CD4-positive, alpha-beta T cell treated with Interleukin-15 for 4 hours (primary cell): Measurements from ENCODE around the gene ZNF267.
"Not testable (repeated sequence)": the region's sequence is repeated elsewhere in the genome, so short reads cannot be mapped to it uniquely, and the experiment has no call there.

Experiments
- DNase-seq: peaks from one replicate; pipeline ENCODE4 v3.0.0-alpha.2; 2020; ENCODE audit warnings: low spot score

The ZNF267 gene

DNA sequence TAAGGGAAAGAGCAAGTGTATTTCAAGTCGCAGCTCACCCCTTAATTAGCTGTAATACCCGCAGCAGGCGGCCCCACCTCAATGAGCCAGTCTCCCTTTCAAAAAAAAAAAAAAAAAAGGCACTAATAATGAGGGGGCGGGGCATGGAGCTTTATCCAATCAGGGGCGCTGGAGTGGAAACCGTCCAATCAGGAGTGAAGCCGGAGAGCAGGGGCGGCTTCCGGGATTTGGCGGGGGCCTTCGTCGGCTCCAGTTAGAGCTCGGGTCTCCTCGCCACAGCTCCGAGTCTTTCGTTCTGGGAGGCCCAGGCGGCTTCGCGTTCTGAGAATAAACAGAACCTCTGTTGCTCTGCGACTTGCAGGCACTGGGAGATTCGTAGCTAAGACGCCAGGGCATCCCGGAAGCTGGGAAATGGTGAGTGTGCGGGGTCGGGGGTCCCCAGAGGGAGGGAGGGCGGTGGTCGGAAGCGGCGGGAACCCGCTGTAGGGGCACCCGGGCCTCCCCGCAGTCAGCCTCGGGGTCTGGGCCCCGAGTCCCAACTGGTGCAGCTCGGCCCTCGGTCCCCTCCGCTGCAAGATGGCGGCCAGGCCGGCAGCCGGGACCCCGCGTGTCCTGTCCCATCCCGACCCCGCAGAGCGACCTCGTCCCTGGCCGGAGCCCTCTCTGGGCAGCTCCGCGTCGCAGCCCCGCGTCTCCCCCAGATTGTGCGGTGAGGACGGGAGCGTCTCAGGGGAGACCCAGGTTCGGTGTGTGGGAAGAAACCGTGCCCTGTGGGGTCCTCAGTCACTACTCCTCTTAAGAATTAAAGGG, at the start of gene ZNF267:
Gene ZNF267, plus strand, starts transcription at position 252 of the 810 bp plus-strand sequence. Its CDS starts 160 bp downstream, at position 412.
- DNase-seq = peak; percentile 97

DNA sequence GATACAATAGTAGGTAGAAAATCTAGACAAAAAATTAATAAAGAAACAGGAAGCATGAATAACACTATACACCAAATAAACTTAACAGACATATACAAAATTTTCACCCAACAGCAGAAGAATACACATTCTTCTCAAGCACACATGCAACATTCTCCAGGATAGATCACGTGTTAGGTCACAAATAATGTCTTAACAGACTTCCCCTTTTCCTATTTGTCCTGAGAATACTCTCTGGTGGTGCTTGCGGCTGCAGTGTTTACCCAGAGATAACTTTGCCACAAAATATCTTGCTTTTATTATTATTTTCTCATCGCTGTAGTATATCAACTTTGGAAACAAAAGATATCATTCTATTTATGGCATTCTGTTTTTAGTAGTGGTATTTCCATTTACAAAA, 40.6 kb upstream of the ZNF267 start:
- DNase-seq = no peak

DNA sequence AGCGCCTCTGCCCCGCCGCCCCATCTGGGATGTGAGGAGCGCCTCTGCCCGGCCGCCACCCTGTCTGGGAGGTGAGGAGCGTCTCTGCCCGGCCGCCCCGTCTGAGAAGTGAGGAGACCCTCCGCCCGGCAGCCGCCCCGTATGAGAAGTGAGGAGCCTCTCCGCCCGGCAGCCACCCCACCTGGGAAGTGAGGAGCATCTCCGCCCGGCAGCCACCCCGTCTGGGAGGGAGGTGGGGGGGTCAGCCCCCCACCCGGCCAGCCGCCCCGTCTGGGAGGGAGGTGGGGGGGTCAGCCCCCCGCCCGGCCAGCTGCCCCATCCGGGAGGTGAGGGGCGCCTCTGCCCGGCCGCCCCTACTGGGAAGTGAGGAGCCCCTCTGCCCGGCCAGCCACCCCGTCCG, 37.2 kb upstream of the ZNF267 start:
- not testable (repeated sequence) for DNase-seq

DNA sequence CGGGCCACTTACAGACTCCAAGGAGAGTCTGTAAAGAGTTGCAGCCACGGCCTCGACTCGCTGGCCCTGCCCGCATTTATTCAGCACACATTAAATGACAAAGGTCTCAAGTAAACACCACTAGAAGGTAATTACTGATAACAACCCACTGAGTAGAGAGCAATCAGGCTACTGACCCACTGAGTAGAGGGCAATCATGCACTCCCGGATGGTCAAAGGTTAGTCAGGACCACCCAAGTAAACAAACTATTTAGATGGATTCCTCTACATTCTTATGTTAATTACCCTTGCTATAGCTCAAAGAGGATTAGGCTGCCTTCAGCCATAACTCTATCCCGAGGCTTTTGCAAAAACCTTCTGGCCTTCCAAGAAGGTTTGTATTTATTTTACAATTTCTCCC, 30.7 kb upstream of the ZNF267 start:
- DNase-seq = no peak

DNA sequence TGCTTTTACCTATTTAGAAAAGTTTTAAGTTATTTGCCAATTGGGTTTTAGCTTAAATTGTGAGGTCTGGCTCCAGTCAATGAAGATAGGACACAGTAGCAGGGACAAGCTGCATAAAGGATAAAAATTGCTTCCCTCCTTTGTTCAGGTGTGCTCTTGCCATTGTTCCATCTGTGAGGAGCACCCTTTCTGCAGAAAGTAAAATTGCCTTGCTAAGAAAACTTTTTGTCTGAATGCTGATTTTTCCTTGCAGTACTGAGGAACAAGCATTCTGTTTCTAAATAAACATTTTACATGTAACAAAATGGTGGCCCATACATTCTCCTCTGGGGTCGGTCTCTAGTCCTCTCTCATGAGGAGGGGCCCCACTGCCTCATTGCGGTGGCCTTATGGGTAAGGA, 25.0 kb upstream of the ZNF267 start:
- not testable (repeated sequence) for DNase-seq

DNA sequence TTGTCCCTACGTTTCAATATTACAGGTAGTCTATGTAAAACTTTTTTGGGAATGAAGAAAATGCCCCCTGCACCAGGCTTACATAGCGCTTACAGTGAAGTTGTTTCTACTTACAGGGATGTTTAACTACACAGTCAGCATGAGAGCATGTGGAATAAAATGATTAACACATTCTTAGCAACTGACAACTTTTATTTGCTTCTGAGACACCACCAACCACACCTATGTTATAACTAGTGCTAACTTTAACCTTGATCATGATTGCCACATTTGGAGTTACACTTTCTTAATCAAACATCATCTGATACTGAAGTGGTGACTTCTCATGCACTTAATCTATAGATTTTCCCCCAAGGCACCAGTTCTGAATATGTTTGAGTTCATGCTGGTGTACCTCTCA, 20.3 kb upstream of the ZNF267 start:
- DNase-seq = no peak

DNA sequence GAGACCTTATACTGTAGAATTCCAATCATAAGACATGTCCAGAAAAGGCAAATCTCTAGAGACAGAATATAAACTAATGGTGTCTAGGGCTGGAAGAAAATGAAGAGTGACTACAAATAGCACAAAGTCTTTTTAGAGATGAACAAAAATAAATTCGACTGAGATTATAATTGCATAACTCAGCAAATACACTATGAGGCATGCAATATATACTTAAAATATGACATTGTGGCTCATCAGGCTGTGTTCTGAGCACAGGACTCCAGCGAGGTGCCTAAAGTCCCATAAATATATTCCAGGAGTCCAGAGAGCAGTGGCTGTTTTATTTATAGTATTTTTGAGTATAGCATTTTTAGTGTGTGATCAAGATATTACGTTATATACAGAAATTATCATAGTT, 13.1 kb upstream of the ZNF267 start:
- no peak for DNase-seq

DNA sequence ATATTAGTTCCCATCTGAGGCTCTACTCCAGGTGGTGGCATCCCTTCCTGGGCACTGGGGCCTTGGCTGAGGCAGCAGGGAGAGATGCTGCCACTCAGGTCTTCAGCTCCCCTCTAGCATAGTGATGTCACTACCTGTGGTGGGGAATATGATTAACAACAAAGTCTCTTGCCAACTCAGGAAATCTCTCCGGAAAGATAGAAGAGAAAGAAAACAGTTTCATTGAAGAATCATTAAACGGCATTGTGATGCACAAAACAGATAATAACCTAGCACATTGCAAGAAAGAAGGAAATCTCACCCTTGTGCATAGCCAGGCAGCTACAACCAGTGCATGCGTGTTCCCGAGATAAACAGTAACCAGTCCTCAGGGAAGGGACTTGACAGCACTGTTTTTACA, 12.2 kb upstream of the ZNF267 start:
- DNase-seq = peak; percentile 41

DNA sequence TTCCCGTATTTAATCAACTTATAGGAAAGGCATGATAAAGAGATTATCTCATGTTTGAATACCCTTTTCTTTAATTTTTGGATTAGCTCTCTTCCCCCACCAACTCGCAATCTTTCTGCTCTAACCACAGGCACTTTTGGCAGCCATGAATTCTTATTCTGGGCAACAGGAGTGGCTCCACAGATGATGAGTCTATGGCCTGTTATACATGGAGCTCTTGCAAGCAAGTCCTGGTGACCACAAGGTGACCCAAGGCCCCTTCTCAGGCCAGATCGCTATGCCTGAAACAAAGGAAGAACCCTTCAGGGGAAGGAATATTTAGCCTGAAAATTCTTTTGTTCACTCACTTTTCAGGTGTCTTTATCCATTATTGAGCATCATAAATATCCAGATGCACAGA, 10.8 kb upstream of the ZNF267 start:
- DNase-seq = no peak

DNA sequence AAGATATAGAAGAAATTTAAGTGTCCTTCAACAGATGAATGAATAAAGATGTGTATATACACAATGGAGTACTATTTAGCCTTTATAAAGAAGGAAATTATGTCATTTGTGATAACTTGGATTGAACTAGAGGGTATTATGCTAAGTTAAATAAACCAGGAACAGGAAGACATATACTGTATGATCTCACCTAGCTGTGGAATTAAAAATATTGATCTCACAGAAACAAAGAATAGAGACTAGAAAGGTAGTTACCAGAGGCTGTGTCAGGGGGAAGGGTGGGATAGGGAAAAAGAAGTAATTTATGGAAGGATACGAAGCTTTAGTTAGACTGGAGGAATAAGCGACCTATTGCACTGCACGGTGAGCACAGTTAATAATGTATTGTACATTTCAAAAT, 5.4 kb upstream of the ZNF267 start:
- DNase-seq = no peak

DNA sequence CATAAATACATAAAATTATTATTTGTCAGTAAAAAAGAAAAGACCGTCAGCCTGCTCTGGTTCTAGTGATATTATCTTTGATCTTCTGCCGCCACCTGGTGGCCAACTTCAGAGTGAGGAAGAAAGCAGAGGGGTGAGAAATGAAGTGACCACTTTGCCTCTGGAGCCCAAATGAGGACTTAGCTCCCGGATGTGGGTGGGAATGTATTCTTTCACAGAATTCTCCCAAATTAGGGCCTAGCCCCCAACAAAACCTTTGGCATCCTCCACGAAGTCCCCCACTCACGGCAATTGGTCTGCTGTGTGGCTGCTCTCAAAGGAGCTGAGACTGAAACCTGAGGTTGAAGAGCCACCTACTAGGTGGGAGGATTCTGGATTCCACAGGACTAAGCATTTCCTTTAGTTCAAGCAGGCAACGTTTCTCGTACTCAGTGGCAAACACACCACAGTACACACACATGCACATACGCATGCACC, 4.9 kb upstream of the ZNF267 start:
- DNase-seq = peak; percentile 84

DNA sequence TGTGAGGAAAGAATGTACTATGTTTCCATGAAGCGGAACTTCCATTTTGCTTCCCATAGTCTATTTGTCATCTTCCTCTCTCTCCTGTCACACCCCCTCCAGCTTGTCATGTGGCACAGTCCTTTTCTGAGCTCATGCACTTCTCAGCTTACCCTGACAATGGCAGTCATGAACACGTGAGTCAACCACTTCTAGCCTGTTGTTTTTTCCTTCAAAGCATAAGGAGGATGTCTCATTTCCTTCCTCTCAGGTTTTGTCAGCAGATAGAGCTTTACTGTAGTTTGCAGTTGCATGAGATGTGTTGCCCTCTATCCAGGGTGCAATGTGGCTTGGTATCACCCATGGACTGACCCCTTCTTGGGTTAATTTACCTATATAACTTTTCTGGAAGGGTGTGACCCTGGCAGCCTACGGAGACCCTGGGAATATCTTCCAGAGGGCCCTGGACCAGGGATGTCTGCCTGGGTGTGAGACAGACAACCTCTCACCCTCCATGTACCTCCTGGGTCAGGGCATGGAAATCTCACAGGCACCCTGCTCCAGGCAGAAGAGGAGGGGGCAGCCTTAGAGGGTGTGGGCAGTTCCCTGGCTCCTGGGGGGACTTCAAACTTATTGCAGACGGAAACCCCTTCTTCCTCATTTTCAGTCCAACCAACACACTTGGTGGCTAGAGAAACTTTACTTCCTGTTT, 4.0 kb upstream of the ZNF267 start:
- peak; percentile 92 for DNase-seq

DNA sequence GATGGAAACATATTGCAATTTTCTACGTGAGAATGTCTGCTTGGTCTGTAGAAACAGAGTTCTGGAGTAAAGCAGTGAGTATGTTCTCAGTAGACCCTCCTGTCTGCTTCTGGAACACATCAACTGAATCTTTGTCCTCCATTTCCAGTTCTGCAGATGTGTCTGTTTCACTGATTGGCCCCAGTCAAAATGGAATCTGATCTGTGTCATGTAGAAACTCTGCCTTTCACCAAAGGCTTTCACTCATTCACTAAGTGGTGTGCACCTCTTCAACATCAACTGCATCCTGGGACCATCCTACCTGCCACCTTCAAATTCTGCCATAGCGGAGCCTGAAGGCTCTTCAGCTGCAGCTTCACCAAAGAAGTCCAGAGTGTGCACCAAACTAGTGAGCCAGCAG, 2.8 kb upstream of the ZNF267 start:
- DNase-seq = no peak

DNA sequence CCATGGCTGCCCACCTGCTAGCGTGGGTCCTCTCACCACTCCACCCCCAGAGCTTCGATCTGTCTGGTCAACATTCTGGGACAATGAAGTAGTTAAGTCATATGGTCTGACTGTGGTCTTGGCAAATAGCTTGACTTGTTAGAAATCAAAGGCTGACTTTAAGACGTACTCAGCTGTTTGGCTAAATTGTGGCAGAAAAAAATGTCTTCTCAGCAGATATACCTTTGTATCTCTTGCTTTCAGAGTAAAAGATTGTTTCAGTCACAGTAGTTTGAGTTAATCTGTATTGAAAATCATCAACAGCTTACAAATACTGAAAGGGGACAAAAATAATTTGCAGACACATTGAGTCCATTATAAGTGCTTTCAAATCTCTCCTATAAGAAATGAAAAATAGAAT, 2.1 kb upstream of the ZNF267 start:
- no peak for DNase-seq

DNA sequence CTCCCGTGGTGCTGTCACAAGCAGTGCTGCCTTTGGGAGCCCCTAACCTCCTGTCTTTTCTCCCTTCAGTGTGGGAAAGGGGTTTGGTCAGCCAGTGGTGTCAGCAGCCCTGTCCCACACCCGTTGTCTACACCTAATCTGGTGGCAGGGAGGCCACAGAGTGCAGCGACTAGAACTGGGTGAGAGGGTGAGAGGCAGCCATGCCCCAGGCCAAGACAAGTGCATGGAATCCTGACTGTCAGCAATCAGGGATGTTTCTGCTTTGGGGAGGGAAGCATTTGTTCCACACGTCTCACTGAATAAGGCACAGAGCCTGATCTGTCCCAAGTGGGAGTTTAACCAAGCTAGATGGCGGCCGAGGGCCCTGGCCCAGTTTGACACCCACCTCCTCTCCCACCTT, 1.4 kb upstream of the ZNF267 start:
- DNase-seq = no peak

DNA sequence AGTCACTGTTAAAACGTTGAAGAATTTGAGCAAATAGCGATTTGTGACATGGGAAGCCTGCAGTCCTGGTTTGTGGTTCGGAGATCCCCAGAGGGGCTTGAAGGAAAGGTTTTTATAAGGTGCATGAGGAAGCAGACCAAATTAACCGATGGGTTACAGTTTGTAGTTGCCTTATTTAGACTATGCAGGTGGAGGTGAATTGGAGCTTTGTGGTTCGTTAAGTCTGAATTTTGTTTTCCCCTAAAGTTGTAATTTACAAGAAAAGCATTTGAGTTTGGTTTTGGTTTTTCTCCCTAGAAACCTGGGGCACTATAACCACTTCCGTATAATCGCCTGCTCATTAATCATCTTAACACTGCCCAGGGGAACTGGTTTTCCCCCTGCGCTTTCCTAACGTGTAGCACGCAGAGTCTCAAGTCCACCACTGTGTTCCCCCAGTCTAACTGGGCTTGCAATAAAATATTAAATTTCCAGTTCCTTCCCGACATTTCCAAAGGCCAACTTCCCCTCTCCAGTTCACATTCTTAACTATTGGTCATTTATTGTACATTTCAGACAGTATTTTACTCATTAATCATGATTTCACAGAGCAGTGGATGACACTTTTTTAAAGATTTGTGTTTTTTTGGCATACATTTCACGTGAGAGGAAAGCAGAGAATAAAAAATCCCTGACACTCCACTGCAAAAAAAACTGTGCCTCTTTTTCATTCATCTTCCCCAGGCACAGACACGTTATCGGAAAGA, 932 bp downstream of the ZNF267 start:
- peak; percentile 82 for DNase-seq

DNA sequence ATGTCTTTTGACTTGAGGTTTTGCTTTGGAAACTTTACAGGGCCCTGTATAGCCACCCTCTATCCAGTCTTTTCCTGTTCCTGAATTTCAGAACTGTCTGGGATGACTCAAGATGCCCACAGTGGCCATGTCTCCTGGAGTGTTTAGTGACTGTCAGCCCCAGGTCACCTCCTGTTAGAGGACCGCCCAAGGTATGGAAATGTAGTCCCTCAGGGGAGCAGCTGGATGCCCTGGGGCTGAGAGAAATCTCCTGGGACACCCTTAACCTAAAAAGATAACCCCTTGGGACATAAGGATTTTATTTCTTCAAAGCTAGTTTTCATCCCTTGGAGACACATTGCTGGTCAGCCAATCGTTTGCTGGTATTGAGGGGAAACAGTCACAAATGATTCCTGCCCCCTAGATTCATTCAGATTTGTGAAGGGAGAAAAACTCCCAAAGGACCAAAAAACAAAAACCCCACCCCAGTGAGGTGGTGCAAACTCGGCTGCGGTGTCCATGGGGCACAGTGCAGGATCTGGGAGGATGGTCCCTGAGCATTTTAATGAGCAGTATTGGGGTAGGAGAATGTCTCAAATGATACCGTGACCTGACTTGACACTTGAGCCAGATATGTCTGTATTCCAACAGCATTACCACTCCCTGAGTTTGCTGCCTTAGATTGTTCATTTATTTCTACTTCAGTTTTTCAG, 1.7 kb downstream of the ZNF267 start:
- no peak for DNase-seq

DNA sequence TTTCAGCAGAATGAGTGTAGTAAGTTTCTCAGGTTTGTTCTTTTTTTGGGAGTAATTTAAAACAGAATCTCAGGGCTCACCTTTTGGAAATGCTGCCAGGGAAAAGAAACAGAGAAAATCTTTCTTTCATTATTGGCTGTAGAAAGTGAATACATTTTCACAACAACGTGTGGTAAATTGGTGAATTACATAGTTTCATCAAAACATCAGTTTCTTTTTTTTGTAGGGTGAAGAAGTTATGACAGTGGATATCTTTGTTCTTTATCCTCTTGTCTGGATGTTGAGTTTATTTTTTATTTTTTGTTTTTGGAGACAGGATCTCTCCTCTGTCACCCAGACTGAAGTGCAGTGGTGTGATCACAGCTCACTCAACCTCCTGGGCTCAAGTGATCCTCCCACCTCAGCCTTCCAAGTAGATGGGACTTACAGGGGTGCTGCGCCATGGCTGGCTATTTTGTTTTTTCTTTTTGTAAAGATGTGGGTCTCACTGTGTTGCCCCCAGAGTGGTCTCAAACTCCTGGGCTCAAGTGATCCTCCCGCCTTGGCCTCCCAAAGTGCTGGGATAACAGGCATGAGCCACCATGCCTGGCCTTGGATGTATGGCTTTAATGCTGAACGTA, 2.4 kb downstream of the ZNF267 start:
- DNase-seq = no peak

DNA sequence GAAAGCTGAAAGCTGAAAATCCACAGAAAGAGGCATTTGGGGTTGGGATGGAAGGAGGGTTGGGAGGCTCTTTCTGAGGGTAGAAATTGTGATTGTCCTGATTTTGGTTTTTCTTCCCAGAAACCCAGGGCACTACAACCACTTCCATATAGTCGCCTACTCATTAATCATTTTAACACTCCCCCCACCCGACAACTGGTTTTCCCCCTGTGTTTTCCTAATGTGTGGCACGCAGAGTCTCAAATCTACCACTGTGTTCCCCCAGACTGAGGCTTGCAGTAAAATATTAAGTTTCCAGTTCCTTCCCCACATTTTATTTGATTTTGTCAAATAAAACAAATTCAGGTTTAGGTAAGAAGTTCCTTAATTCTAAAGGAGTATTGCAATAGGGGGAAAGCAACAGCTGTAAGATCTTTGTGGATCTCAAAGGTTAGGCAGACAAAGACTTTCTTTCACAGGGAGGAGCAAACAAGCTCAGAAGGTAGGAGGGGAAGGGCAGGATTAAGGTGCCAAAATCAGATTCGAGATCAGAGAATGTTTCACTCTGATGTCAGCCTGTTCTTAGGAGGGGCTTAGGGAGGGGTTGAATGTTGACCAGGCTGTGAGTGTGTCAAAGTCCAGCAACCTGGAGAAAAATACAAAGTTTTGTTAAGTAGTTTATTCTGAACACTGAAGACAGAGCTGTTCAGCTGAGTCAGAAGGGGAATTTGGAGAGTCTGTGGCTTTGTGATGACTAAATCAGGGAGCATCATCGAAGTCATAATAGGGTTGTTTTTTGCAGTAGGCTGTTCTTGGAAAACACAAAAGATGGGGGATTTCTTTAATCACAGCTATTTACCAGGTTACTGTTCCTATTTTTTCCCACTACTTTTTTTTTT, 3.6 kb downstream of the ZNF267 start:
- DNase-seq = peak; percentile 90

DNA sequence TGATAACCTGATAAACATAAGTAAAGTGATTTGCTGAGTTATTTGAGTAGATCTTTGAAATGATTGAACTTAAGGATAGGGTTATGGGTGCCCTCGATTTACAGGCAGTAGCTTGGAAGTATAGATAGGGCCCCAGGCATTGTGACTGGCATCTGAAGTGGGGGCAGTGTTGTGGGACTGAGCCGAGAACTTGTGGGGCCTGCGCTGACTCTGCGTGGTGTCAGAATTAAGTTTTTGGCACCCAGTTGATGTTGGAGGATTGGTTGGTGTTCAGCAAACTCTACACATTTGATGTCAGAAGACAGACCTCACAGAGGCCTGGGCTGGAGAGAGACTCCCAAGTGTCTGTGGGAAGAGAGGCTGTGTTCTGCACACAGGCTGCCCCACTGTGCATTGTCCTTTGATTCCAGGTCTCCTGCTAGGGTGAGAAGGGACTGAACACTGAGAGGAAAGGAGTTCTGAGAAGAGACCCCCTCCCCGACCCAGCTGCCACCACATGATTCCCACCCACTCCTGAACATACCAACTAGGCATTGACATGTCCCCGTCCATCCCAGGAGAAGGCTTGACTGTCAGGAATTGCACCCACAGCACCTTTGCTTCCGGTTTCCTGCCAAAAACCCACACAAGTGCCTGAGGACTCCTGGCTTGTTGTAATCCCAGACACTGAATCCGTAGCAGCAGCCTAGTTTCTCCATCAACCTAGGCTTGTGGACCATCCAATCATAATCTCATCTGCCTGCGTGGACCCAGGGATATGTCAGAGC, 4.5 kb downstream of the ZNF267 start:
- DNase-seq = no peak
